K562 (cell line): ENCODE data around the gene GABRB1. TPM values are rescaled to one million over a fixed set of nuclear protein-coding genes. Genes with fewer than 3 reads are reported as not detected.

Experiments
- ATAC-seq: fragments of 200-7000 bp; cut with Tn5 transposase; 3 replicates; pipeline ENCODE4 v1.9.1; 2020; ENCODE audit warnings: moderate library complexity
- BruUV-seq: library from RNA; stranded (reverse); fragments of 400-500 nt; replicated peaks from 2 replicates; lab custom pipeline; 2021; lab: Mats Ljungman, UMichigan
- CTCF ChIA-PET: fragments of 300-600 bp; formaldehyde crosslinking; extraction: SDS; loops from one replicate; lab custom pipeline; 2021; ENCODE audit warnings: low intra/inter-chr PET ratio; lab: Yijun Ruan, JAX
- POLR2A ChIA-PET: fragments of 300-600, 350-650 bp; sonication (Branson Sonifier 250); formaldehyde crosslinking; extraction: SDS; loops from one replicate; lab custom pipeline; 2021; ENCODE audit warnings: antibody characterized with exemption, inconsistent platforms; lab: Yijun Ruan, JAX
- DNase-seq, 4 experiments: peaks; one replicate each; pipeline versions ENCODE4 v3.0.0 to v3.0.0-alpha.2; 2011 to 2018; ENCODE audit warnings: low spot score in 3 of 4, mixed read lengths in 3 of 4; ENCODE audit errors: extremely low read depth in 1 of 4
- FAIRE-seq: peaks from 2 replicates; lab custom pipeline; 2011; peaks lifted over from hg19 to GRCh38; lab: Jason Lieb, UNC
- H2AFZ ChIP-seq: 2 replicates; pipeline ENCODE4 v1.6.0; 2011; ENCODE audit warnings: low read depth, low read length, control low read depth, inconsistent platforms
- H3K27ac ChIP-seq: fragments of 200-600 bp; 3 replicates; pipeline ENCODE4 v1.8.0; 2011; ENCODE audit warnings: low read depth, mild to moderate bottlenecking, control low read depth, inconsistent platforms, low read length, moderate library complexity, mixed read lengths; ENCODE audit errors: extremely low read depth
- H3K27me3 ChIP-seq, 2 experiments: fragments of 300-600 bp in 1 of 2; 2 replicates in 1 of 2; 3 replicates in 1 of 2; pipeline versions ENCODE4 v1.6.0 to v1.8.0; 2011; ENCODE audit warnings: inconsistent platforms in 2 of 2, low read length in 2 of 2, mild to moderate bottlenecking in 1 of 2, mixed read lengths in 1 of 2, moderate library complexity in 1 of 2; ENCODE audit not compliant: control insufficient read depth in 2 of 2, insufficient read depth in 2 of 2
- H3K36me3 ChIP-seq: fragments of 300-600 bp; 3 replicates; pipeline ENCODE4 v1.8.0; 2011; ENCODE audit warnings: mild to moderate bottlenecking, low read length, inconsistent platforms; ENCODE audit not compliant: control insufficient read depth, insufficient read depth
- H3K4me1 ChIP-seq, 2 experiments: fragments of 200-600 bp in 1 of 2; replicated peaks in 1 of 2; 2 replicates in 1 of 2; 3 replicates in 1 of 2; pipeline versions ENCODE4 v1.5.1 to v1.8.0; 2011; ENCODE audit warnings: inconsistent platforms in 2 of 2, low read length in 2 of 2, mild to moderate bottlenecking in 1 of 2, mixed read lengths in 1 of 2, moderate library complexity in 1 of 2; ENCODE audit not compliant: control insufficient read depth in 2 of 2, insufficient read depth in 2 of 2
- H3K4me2 ChIP-seq: 2 replicates; pipeline ENCODE4 v1.6.1; 2011; ENCODE audit warnings: low read length, control low read depth, inconsistent platforms, mixed read lengths; ENCODE audit not compliant: insufficient read depth
- H3K4me3 ChIP-seq: fragments of 200-600 bp; sonication (generic), shearing (Covaris generic); 2 replicates; pipeline ENCODE4 v1.5.1; 2016; ENCODE audit warnings: control low read depth, inconsistent platforms
- H3K79me2 ChIP-seq: fragments of 200-600 bp; 3 replicates; pipeline ENCODE4 v1.8.0; 2011; ENCODE audit warnings: low read length, inconsistent platforms; ENCODE audit not compliant: control insufficient read depth, insufficient read depth
- H3K9ac ChIP-seq, 2 experiments: 2 replicates each; pipeline versions ENCODE4 v1.6.0 to v1.6.1; 2011; ENCODE audit warnings: low read depth in 2 of 2, low read length in 2 of 2, control low read depth in 1 of 2, inconsistent platforms in 1 of 2, mild to moderate bottlenecking in 1 of 2, mixed read lengths in 1 of 2; ENCODE audit not compliant: insufficient read depth in 1 of 2
- H3K9me1 ChIP-seq: one replicate; pipeline ENCODE4 v1.6.0; 2011; ENCODE audit warnings: inconsistent platforms, mild to moderate bottlenecking, low read length, moderate library complexity; ENCODE audit not compliant: control insufficient read depth, insufficient read depth
- H3K9me3 ChIP-seq: replicated peaks from 2 replicates; pipeline ENCODE4 v1.5.1; 2011; ENCODE audit warnings: low read depth, low read length, inconsistent platforms; ENCODE audit not compliant: control insufficient read depth, insufficient read depth
- H4K20me1 ChIP-seq: replicated peaks from 2 replicates; pipeline ENCODE4 v1.6.1; 2011; ENCODE audit warnings: low read length, inconsistent platforms, mixed read lengths; ENCODE audit not compliant: control insufficient read depth, insufficient read depth
- ELF4 ChIP-seq: fragments of 450-650 bp; formaldehyde crosslinking; IDR thresholded peaks from 2 replicates; pipeline ENCODE4 v1.4.0; 2022; ENCODE audit warnings: missing genetic modification characterization
- FOXP1 ChIP-seq: sonication (generic); formaldehyde crosslinking; IDR thresholded peaks from 2 replicates; pipeline ENCODE4 v1.8.0; 2022; ENCODE audit warnings: mild to moderate bottlenecking, missing genetic modification reagents
- HDAC8 ChIP-seq: fragments of 450-650 bp; IDR thresholded peaks from 2 replicates; pipeline ENCODE4 v1.6.1; 2016; ENCODE audit warnings: mild to moderate bottlenecking, missing genetic modification characterization, moderate library complexity, missing compliant biosample characterization
- HEY1 ChIP-seq: fragments of 250-450 bp; sonication (Bioruptor Pico); IDR thresholded peaks from 2 replicates; pipeline ENCODE4 v1.5.0; 2020; ENCODE audit warnings: mild to moderate bottlenecking, moderate library complexity, borderline replicate concordance
- MXI1 ChIP-seq: IDR thresholded peaks from 2 replicates; pipeline ENCODE4 v1.6.1; 2011; ENCODE audit warnings: low read depth, mild to moderate bottlenecking, improper control_type of control experiment, low read length
- PHF20 ChIP-seq: fragments of 450-650 bp; IDR thresholded peaks from 2 replicates; pipeline ENCODE4 v1.6.1; 2018; ENCODE audit not compliant: partially characterized antibody
- PRPF4 ChIP-seq: fragments of 200-400 bp; formaldehyde crosslinking; IDR thresholded peaks from one replicate; pipeline ENCODE4 v1.6.1; 2017; ENCODE audit warnings: low read length, low read depth, mild to moderate bottlenecking; ENCODE audit not compliant: insufficient read depth, poor library complexity, severe bottlenecking
- SIRT6 ChIP-seq: IDR thresholded peaks from one replicate; pipeline ENCODE4 v1.6.1; 2012; ENCODE audit warnings: low read depth, mild to moderate bottlenecking, control low read depth, inconsistent platforms, low read length, moderate library complexity
- TAF7 ChIP-seq: fragments of 450-650 bp; IDR thresholded peaks from 2 replicates; pipeline ENCODE4 v1.6.1; 2016; ENCODE audit warnings: missing genetic modification characterization, missing compliant biosample characterization
- TFAM ChIP-seq: fragments of 250-450 bp; sonication (Bioruptor Pico); conservative IDR thresholded peaks from 2 replicates; pipeline ENCODE4 v1.5.0; 2021; ENCODE audit warnings: mild to moderate bottlenecking, moderate library complexity
- UBTF ChIP-seq, 2 experiments: IDR thresholded peaks; 2 replicates each; pipeline ENCODE4 v1.6.1; 2012; ENCODE audit warnings: improper control_type of control experiment in 2 of 2, low read depth in 2 of 2, low read length in 2 of 2, borderline replicate concordance in 1 of 2
- ZFP30 ChIP-seq: fragments of 250-450 bp; sonication (Bioruptor Pico); IDR thresholded peaks from 2 replicates; pipeline ENCODE4 v1.8.0; 2022; ENCODE audit warnings: moderate library complexity, mild to moderate bottlenecking, inconsistent platforms, borderline replicate concordance
- ZNF184 ChIP-seq: sonication (generic); formaldehyde crosslinking; IDR thresholded peaks from 2 replicates; pipeline ENCODE4 v1.5.0; 2020; ENCODE audit warnings: missing genetic modification reagents
- ZNF589 ChIP-seq: fragments of 200-800 bp; sonication (Bioruptor generic); IDR thresholded peaks from 2 replicates; pipeline ENCODE4 v1.6.1; 2016; ENCODE audit warnings: low read depth, missing genetic modification characterization, missing compliant biosample characterization
- ZNF780A ChIP-seq: fragments of 250-450 bp; sonication (Bioruptor Pico); IDR thresholded peaks from 2 replicates; pipeline ENCODE4 v1.5.0; 2021; ENCODE audit warnings: mild to moderate bottlenecking
- WGBS: fragments of 100-300 bp; shearing (Covaris generic); methylation state at CpG from one replicate; pipeline ENCODE4 v1.1.6; 2016; ENCODE audit warnings: low coverage, mixed read lengths; ENCODE audit not compliant: insufficient coverage; ENCODE audit errors: missing lambda C conversion rate; 5-methylcytosine and 5-hydroxymethylcytosine counted together
- in situ Hi-C: fragments of 300-500 bp; cut with MboI; formaldehyde crosslinking; loops from 4 replicates; pipeline ENCODE4 v1.15.0; 2018; ENCODE audit warnings: inconsistent platforms, mixed read lengths
- intact Hi-C: fragments of 100-400 bp; cut with micrococcal nuclease; formaldehyde crosslinking; loops from 2 replicates; pipeline ENCODE4 v1.14.2; 2022
- polyA plus RNA-seq, 8 experiments: library from polyadenylated mRNA; depleted of rRNA in 4 of 8; stranded (reverse) in 5 of 8; unstranded in 3 of 8; fragments of >200 nt; fragmentation: Nextera tagmentation in 2 of 8; fragmentation: Illumina TruSeq in 1 of 8; extraction: Ambion mirVana in 2 of 8; extraction: Trizol in 1 of 8; gene quantifications; 2 replicates each; pipeline versions ENCODE4 v1.2.1 to v1.2.3, GENCODE V29; 2011 to 2014; ENCODE audit warnings: inconsistent platforms in 1 of 8, missing spikeins in 1 of 8
- total RNA-seq, 7 experiments: library from RNA; depleted of rRNA in 6 of 7; stranded (reverse); fragments of >200 nt in 6 of 7; fragmentation: Illumina TruSeq in 2 of 7; extraction: Trizol in 2 of 7; gene quantifications; 2 replicates each; pipeline versions ENCODE4 v1.2.1 to v1.2.3, GENCODE V29; 2011 to 2021; ENCODE audit warnings: low replicate concordance in 1 of 7
- TF ChIP-seq, protein P1 (sequence below): sonication (generic); formaldehyde crosslinking; IDR thresholded peaks from 2 replicates; pipeline ENCODE4 v1.5.0; 2020; ENCODE audit warnings: missing genetic modification reagents
- TF ChIP-seq, protein P2 (sequence below), 2 experiments: fragments of 200-800 bp in 1 of 2; sonication (Bioruptor generic) in 1 of 2; sonication (generic) in 1 of 2; formaldehyde crosslinking in 1 of 2; IDR thresholded peaks in 1 of 2; conservative IDR thresholded peaks in 1 of 2; 2 replicates each; pipeline versions ENCODE4 v1.5.0 to v1.6.1; 2016 to 2020; ENCODE audit warnings: missing compliant biosample characterization in 1 of 2, missing genetic modification characterization in 1 of 2, missing genetic modification reagents in 1 of 2

GABRB1 gene
- total and polyA plus RNA-seq, 9 of the 15 experiments (the other 6 are each of a cell fraction or from before 2014, with no cell fraction given) = not detected

DNA sequence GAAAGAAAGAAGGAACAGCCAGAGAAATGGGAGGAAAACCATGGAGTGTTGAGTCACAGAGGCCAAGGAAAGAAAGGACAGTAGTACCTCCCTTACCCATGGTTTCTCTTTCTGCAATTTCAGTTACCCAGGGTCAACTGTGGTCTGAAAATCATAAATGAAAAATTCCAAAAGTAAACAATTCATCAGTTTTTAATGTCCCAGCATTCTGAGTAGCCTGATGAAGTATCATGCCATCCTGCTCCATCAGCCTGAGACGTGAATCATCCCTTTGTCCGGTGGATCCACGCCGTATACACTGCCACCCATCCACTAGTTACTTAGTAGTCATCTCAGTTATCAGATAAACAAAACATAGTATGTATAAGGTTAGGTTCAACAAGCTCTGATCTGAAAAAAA, 318.0 kb downstream of the GABRB1 start (continued):
- TF ChIP-seq UBTF (IDR thresholded peaks at IDR 0.05; ENCODE audit: borderline replicate concordance in 1 of 2, low read depth in 2 of 2, low read length in 2 of 2) (no peak), ZNF589 (no peak), PHF20 (no peak), PRPF4 (no peak), TAF7 (tag) (no peak)
- TF ChIP-seq, protein P1, sequence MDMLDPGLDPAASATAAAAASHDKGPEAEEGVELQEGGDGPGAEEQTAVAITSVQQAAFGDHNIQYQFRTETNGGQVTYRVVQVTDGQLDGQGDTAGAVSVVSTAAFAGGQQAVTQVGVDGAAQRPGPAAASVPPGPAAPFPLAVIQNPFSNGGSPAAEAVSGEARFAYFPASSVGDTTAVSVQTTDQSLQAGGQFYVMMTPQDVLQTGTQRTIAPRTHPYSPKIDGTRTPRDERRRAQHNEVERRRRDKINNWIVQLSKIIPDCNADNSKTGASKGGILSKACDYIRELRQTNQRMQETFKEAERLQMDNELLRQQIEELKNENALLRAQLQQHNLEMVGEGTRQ = no peak
- TF ChIP-seq, all 486 proteins: peak for 0

DNA sequence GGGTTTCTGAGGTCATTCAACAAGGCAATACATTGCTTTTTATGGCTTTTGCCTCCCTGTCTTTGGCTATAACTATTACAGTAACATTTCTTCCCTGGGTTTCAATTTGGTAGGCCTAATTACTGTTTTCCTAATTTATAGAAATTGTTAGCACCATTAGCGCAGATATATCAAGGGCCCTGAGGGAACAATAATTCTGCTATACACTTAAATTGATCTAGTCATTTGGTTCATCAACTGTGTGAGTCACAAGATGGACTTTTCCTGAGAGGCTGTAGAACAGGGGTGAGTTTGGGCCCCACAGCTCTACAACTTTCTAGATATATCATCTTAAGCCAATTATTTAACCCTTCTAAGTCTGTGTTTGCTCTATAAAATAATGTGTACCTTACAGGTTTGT, 324.2 kb downstream of the GABRB1 start:
- CTCF ChIA-PET = no interaction called here
- ATAC-seq (no peak), FAIRE-seq (no peak), DNase-seq (no peak)
- POLR2A ChIA-PET = no interaction called here
- H3K27ac ChIP-seq = no peak overlapping the region
- no TSS peak for BruUV-seq
- H3K79me2 ChIP-seq = no peaks in the 10 kb centered on the region
- intact Hi-C loops (no loop called here), in situ Hi-C loops (no loop called here)
- no peak overlapping the region for H2AFZ ChIP-seq
- no peaks in the 10 kb centered on the region for H3K27me3 ChIP-seq
- WGBS = 0% methylated on average over 1 of the region's 1 CpG
- H3K36me3 ChIP-seq = no peaks in the 10 kb centered on the region
- H3K4me1 ChIP-seq = no peaks in the 10 kb centered on the region
- no peak overlapping the region for H3K4me3 ChIP-seq
- no peak overlapping the region for H3K4me2 ChIP-seq
- no peaks in the 10 kb centered on the region for H3K9me3 ChIP-seq
- no peaks in the 10 kb centered on the region for H4K20me1 ChIP-seq
- H3K9ac ChIP-seq = no peak overlapping the region
- no peaks in the 10 kb centered on the region for H3K9me1 ChIP-seq
- TF ChIP-seq ZNF780A (no peak), SIRT6 (no peak), MXI1 (no peak), TFAM (CRISPR knock-in tag) (no peak), FOXP1 (CRISPR knock-in tag) (no peak), ZNF184 (CRISPR knock-in tag) (no peak), HDAC8 (tag) (no peak), HEY1 (CRISPR knock-in tag) (no peak), ELF4 (CRISPR knock-in tag) (no peak), ZFP30 (CRISPR knock-in tag) (no peak)
- TF ChIP-seq, protein P2, sequence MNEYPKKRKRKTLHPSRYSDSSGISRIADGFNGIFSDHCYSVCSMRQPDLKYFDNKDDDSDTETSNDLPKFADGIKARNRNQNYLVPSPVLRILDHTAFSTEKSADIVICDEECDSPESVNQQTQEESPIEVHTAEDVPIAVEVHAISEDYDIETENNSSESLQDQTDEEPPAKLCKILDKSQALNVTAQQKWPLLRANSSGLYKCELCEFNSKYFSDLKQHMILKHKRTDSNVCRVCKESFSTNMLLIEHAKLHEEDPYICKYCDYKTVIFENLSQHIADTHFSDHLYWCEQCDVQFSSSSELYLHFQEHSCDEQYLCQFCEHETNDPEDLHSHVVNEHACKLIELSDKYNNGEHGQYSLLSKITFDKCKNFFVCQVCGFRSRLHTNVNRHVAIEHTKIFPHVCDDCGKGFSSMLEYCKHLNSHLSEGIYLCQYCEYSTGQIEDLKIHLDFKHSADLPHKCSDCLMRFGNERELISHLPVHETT (CRISPR knock-in tag; conservative IDR thresholded peaks at IDR 0.05 in 1 of 2, IDR thresholded peaks at IDR 0.05 in 1 of 2) = no peak
